IMR-90 (cell line): ENCODE measurements around the gene PILRB. TPM values are rescaled to one million over a fixed set of nuclear protein-coding genes. Genes with fewer than 3 reads are reported as not detected.

Experiments
- ATAC-seq: fragments of 200-7000 bp; cut with Tn5 transposase; 2 replicates; pipeline ENCODE4 v1.9.1; 2020; ENCODE audit warnings: low read depth, mild to moderate bottlenecking, moderate library complexity
- BruUV-seq: library from RNA; stranded (reverse); fragments of 400-500 nt; replicated peaks from 2 replicates; lab custom pipeline; 2021; lab: Mats Ljungman, UMichigan
- CTCF ChIA-PET: fragments of 300-600 bp; formaldehyde crosslinking; extraction: SDS; loops from one replicate; lab custom pipeline; 2021; ENCODE audit warnings: antibody characterized with exemption; lab: Yijun Ruan, JAX
- POLR2A ChIA-PET: fragments of 300-600 bp; sonication (Branson Sonifier 250); formaldehyde crosslinking; loops from one replicate; lab custom pipeline; 2022; ENCODE audit warnings: antibody characterized with exemption; ENCODE audit not compliant: unreplicated experiment; lab: Charles Lee
- DNase-seq: peaks from one replicate; pipeline ENCODE4 v3.0.0; 2013
- H2AFZ ChIP-seq: replicated peaks from 2 replicates; pipeline ENCODE3; 2013; ENCODE audit warnings: low read length, mild to moderate bottlenecking; ENCODE audit not compliant: poor library complexity
- H2AK5ac ChIP-seq: 2 replicates; pipeline ENCODE4 v1.6.1; 2013; ENCODE audit warnings: low read depth, low read length, inconsistent platforms
- H2AK9ac ChIP-seq: replicated peaks from 2 replicates; pipeline ENCODE3; 2013; ENCODE audit warnings: mild to moderate bottlenecking, low read depth, low read length, moderate library complexity; ENCODE audit not compliant: poor library complexity
- H2BK120ac ChIP-seq: 2 replicates; pipeline ENCODE4 v1.6.1; 2013; ENCODE audit warnings: low read depth, low read length, inconsistent platforms
- H2BK15ac ChIP-seq: 3 replicates; pipeline ENCODE4 v1.6.1; 2013; ENCODE audit warnings: low read depth, low read length, inconsistent platforms
- H2BK20ac ChIP-seq: 2 replicates; pipeline ENCODE4 v1.6.1; 2013; ENCODE audit warnings: low read depth, mild to moderate bottlenecking, inconsistent platforms, low read length, moderate library complexity
- H2BK5ac ChIP-seq: 2 replicates; pipeline ENCODE4 v1.6.1; 2013; ENCODE audit warnings: mild to moderate bottlenecking, low read depth, low read length, inconsistent platforms; ENCODE audit not compliant: poor library complexity, severe bottlenecking
- H3K14ac ChIP-seq: replicated peaks from 2 replicates; pipeline ENCODE4 v1.6.1; 2013; ENCODE audit warnings: low read depth, low read length, inconsistent platforms
- H3K18ac ChIP-seq: 2 replicates; pipeline ENCODE4 v1.6.1; 2013; ENCODE audit warnings: low read depth, low read length, control low read depth
- H3K23ac ChIP-seq: 2 replicates; pipeline ENCODE4 v1.6.1; 2013; ENCODE audit warnings: low read depth, low read length, inconsistent platforms
- H3K27ac ChIP-seq: 2 replicates; pipeline ENCODE4 v1.5.1; 2013; ENCODE audit warnings: mild to moderate bottlenecking, control low read depth, low read length; ENCODE audit not compliant: insufficient read depth
- H3K27me3 ChIP-seq: 2 replicates; pipeline ENCODE4 v1.6.1; 2013; ENCODE audit warnings: low read length; ENCODE audit not compliant: control insufficient read depth, insufficient read depth
- H3K36me3 ChIP-seq: 2 replicates; pipeline ENCODE4 v1.6.1; 2013; ENCODE audit warnings: low read length, mixed read lengths; ENCODE audit not compliant: control insufficient read depth, insufficient read depth
- H3K4ac ChIP-seq: 2 replicates; pipeline ENCODE4 v1.6.1; 2013; ENCODE audit warnings: low read depth, low read length, inconsistent platforms
- H3K4me1 ChIP-seq: 2 replicates; pipeline ENCODE4 v1.6.1; 2013; ENCODE audit warnings: low read length, mixed read lengths; ENCODE audit not compliant: control insufficient read depth, insufficient read depth
- H3K4me2 ChIP-seq: 2 replicates; pipeline ENCODE4 v1.6.1; 2013; ENCODE audit warnings: low read depth, mild to moderate bottlenecking, control low read depth, low read length, moderate library complexity
- H3K4me3 ChIP-seq: 2 replicates; pipeline ENCODE4 v1.5.1; 2013; ENCODE audit warnings: low read depth, mild to moderate bottlenecking, control low read depth, low read length, moderate library complexity; ENCODE audit not compliant: insufficient read depth
- H3K56ac ChIP-seq: 2 replicates; pipeline ENCODE4 v1.6.1; 2013; ENCODE audit warnings: low read length, inconsistent platforms; ENCODE audit not compliant: insufficient read depth; ENCODE audit errors: extremely low read depth
- H3K79me1 ChIP-seq, 2 experiments: 2 replicates each; pipeline ENCODE4 v1.6.1; 2013; ENCODE audit warnings: low read length in 2 of 2, inconsistent platforms in 1 of 2, low read depth in 1 of 2
- H3K9ac ChIP-seq: 2 replicates; pipeline ENCODE4 v1.6.1; 2013; ENCODE audit warnings: low read depth, low read length, control low read depth
- H3K9me1 ChIP-seq: 2 replicates; pipeline ENCODE4 v1.6.1; 2013; ENCODE audit warnings: low read length, inconsistent platforms; ENCODE audit not compliant: insufficient read depth
- H3K9me3 ChIP-seq: 2 replicates; pipeline ENCODE4 v1.6.1; 2013; ENCODE audit warnings: low read length; ENCODE audit not compliant: control insufficient read depth, insufficient read depth
- H4K20me1 ChIP-seq: 2 replicates; pipeline ENCODE4 v1.6.1; 2013; ENCODE audit warnings: low read length, inconsistent platforms; ENCODE audit not compliant: insufficient read depth
- H4K5ac ChIP-seq: 2 replicates; pipeline ENCODE4 v1.6.1; 2013; ENCODE audit warnings: mild to moderate bottlenecking, low read depth, low read length, control low read depth
- H4K8ac ChIP-seq, 2 experiments: 2 replicates each; pipeline ENCODE4 v1.6.1; 2013; ENCODE audit warnings: low read depth in 2 of 2, low read length in 2 of 2, control low read depth in 1 of 2, inconsistent platforms in 1 of 2
- H4K91ac ChIP-seq: 2 replicates; pipeline ENCODE4 v1.6.1; 2013; ENCODE audit warnings: low read depth, low read length, inconsistent platforms; ENCODE audit not compliant: insufficient read depth
- BHLHE40 ChIP-seq: fragments of 150-350 bp; IDR thresholded peaks from 2 replicates; pipeline ENCODE4 v1.6.1; 2016; ENCODE audit warnings: mild to moderate bottlenecking, low read depth, low read length
- CEBPB ChIP-seq: IDR thresholded peaks from 2 replicates; pipeline ENCODE4 v1.6.1; 2012; ENCODE audit warnings: low read depth, low read length, improper control_type of control experiment
- CHD1 ChIP-seq: IDR thresholded peaks from 2 replicates; pipeline ENCODE4 v1.6.1; 2012; ENCODE audit warnings: low read depth, low read length, improper control_type of control experiment
- CTCF ChIP-seq: conservative IDR thresholded peaks from 2 replicates; pipeline ENCODE4 v1.5.1; 2012; ENCODE audit warnings: mild to moderate bottlenecking, low read depth, low read length, improper control_type of control experiment
- FOS ChIP-seq: fragments of 150-350 bp; IDR thresholded peaks from 2 replicates; pipeline ENCODE4 v1.6.1; 2016; ENCODE audit warnings: low read depth, low read length
- MAFK ChIP-seq: IDR thresholded peaks from 2 replicates; pipeline ENCODE4 v1.6.1; 2012; ENCODE audit warnings: low read depth, low read length, improper control_type of control experiment
- MAZ ChIP-seq: IDR thresholded peaks from 2 replicates; pipeline ENCODE4 v1.6.1; 2012; ENCODE audit warnings: low read depth, mild to moderate bottlenecking, low read length, improper control_type of control experiment, moderate library complexity, borderline replicate concordance
- MXI1 ChIP-seq: IDR thresholded peaks from 2 replicates; pipeline ENCODE4 v1.6.1; 2012; ENCODE audit warnings: low read depth, mild to moderate bottlenecking, low read length, moderate library complexity, borderline replicate concordance
- NFE2L2 ChIP-seq: fragments of 150-350 bp; IDR thresholded peaks from 2 replicates; pipeline ENCODE4 v1.6.1; 2016; ENCODE audit warnings: low read depth, mild to moderate bottlenecking, low read length
- POLR2A ChIP-seq: IDR thresholded peaks from 2 replicates; pipeline ENCODE4 v1.6.1; 2012; ENCODE audit warnings: mild to moderate bottlenecking, low read depth, low read length
- RAD21 ChIP-seq: IDR thresholded peaks from 2 replicates; pipeline ENCODE4 v1.6.1; 2012; ENCODE audit warnings: low read length, improper control_type of control experiment
- RCOR1 ChIP-seq: IDR thresholded peaks from 2 replicates; pipeline ENCODE4 v1.6.1; 2012; ENCODE audit warnings: mild to moderate bottlenecking, low read length, improper control_type of control experiment; ENCODE audit not compliant: insufficient replicate concordance
- RFX5 ChIP-seq: IDR thresholded peaks from 2 replicates; pipeline ENCODE4 v1.8.0; 2012; ENCODE audit warnings: low read depth, mild to moderate bottlenecking, low read length, moderate library complexity
- SMC3 ChIP-seq: fragments of 150-350 bp; IDR thresholded peaks from 2 replicates; pipeline ENCODE4 v1.6.1; 2016; ENCODE audit warnings: low read depth, mild to moderate bottlenecking, antibody characterized with exemption, low read length, moderate library complexity
- USF2 ChIP-seq: fragments of 150-350 bp; IDR thresholded peaks from 2 replicates; pipeline ENCODE4 v1.6.1; 2017; ENCODE audit warnings: mild to moderate bottlenecking, antibody characterized with exemption, low read length, low read depth
- WGBS, 2 experiments: methylation state at CpG; one replicate each; pipeline versions ENCODE4 v1.1.5 to v1.1.7; 2013; ENCODE audit warnings: missing lambda C conversion rate in 2 of 2; ENCODE audit not compliant: insufficient read length in 1 of 2; ENCODE audit errors: extremely low coverage in 2 of 2; 5-methylcytosine and 5-hydroxymethylcytosine counted together
- dilution Hi-C: fragments of 300-500 bp; cut with HindIII; formaldehyde crosslinking; loops from one replicate; pipeline ENCODE4 v1.14.3; 2018; ENCODE audit warnings: low sequenced_read_pairs; ENCODE audit not compliant: unreplicated experiment
- in situ Hi-C: fragments of 300-500 bp; cut with MboI; formaldehyde crosslinking; loops from 3 replicates; pipeline ENCODE4 v1.14.3; 2019; ENCODE audit warnings: low sequenced_read_pairs, inconsistent platforms, mixed read lengths
- intact Hi-C: fragments of 100-400 bp; cut with micrococcal nuclease; formaldehyde crosslinking; loops from 2 replicates; pipeline ENCODE4 v1.10.0; 2022
- polyA plus RNA-seq, 3 experiments: library from polyadenylated mRNA; depleted of rRNA; stranded (reverse); fragments of >200 nt; gene quantifications; 2 replicates each; pipeline ENCODE4 v1.2.3, GENCODE V29; 2012; ENCODE audit warnings: low replicate concordance in 1 of 3
- total RNA-seq: library from RNA; depleted of rRNA; stranded (reverse); fragments of >200 nt; gene quantifications from 2 replicates; pipeline ENCODE4 v1.2.3, GENCODE V29; 2012
- TF ChIP-seq, protein P1 (sequence below): fragments of 150-350 bp; IDR thresholded peaks from 2 replicates; pipeline ENCODE4 v1.6.1; 2016; ENCODE audit warnings: low read depth, mild to moderate bottlenecking, low read length, moderate library complexity, borderline replicate concordance

PILRB gene
- total and polyA plus RNA-seq, 2 of the 4 experiments (the other 2 are of a cell fraction): 3.4 to 22.2 TPM

- H3K23ac ChIP-seq: no peak overlapping the region
- no peak overlapping the region for H2BK120ac ChIP-seq
- no peak overlapping the region for H3K56ac ChIP-seq
- H3K4ac ChIP-seq: no peak overlapping the region
- no peaks in the 10 kb centered on the region for H3K4me1 ChIP-seq
- no peak for DNase-seq
- in situ Hi-C loops: no loop called here
- no peak overlapping the region for H4K5ac ChIP-seq
- H4K91ac ChIP-seq: no peak overlapping the region
- H3K4me2 ChIP-seq: no peak overlapping the region
- H2BK15ac ChIP-seq: no peak overlapping the region
- H4K20me1 ChIP-seq: no peaks in the 10 kb centered on the region
- H2BK5ac ChIP-seq: no peak overlapping the region
- intact Hi-C loops: no loop called here
- H3K36me3 ChIP-seq: peaks cover 56% of the 10 kb centered on the region
- no peaks in the 10 kb centered on the region for H3K9me1 ChIP-seq
- TF ChIP-seq, protein P1, sequence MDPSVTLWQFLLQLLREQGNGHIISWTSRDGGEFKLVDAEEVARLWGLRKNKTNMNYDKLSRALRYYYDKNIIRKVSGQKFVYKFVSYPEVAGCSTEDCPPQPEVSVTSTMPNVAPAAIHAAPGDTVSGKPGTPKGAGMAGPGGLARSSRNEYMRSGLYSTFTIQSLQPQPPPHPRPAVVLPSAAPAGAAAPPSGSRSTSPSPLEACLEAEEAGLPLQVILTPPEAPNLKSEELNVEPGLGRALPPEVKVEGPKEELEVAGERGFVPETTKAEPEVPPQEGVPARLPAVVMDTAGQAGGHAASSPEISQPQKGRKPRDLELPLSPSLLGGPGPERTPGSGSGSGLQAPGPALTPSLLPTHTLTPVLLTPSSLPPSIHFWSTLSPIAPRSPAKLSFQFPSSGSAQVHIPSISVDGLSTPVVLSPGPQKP: no peak
- TF ChIP-seq MAFK (no peak), MXI1 (no peak), SMC3 (no peak), CTCF (no peak), RFX5 (no peak), RAD21 (no peak), USF2 (no peak), NFE2L2 (no peak), CHD1 (no peak), CEBPB (no peak), BHLHE40 (no peak), POLR2A (no peak), RCOR1 (no peak), FOS (no peak), MAZ (no peak)
- H3K9me3 ChIP-seq: no peaks in the 10 kb centered on the region
- H2AK5ac ChIP-seq: no peak overlapping the region
- POLR2A ChIA-PET: no interaction called here
- H2AK9ac ChIP-seq: no peak overlapping the region
- no peaks in the 10 kb centered on the region for H3K27me3 ChIP-seq
- BruUV-seq: no TSS peak
- H3K27ac ChIP-seq: no peak overlapping the region
- H2AFZ ChIP-seq: no peak overlapping the region
- ATAC-seq: no peak
- H3K79me1 ChIP-seq: no peaks in the 10 kb centered on the region; a peak in 1 of 4 replicates
- H3K4me3 ChIP-seq: no peak overlapping the region
- dilution Hi-C loops: no loop called here
- no peak overlapping the region for H3K18ac ChIP-seq
- CTCF ChIA-PET: no interaction called here
- no peak overlapping the region for H2BK20ac ChIP-seq
- WGBS, 2 experiments: 80% methylated on average over 1 of the region's 3 CpGs; no CpG with 5 or more reads in 1 of the 2 experiments
- H4K8ac ChIP-seq: no peak overlapping the region
- no peak overlapping the region for H3K9ac ChIP-seq
- no peak overlapping the region for H3K14ac ChIP-seq
These were observed 2.4 kb downstream of the PILRB start for GRCh38 chr7:100360135-100360854.
